Activated T-helper 1 cell treated with anti-CD3 and anti-CD28 coated beads, Interleukin-2, amount 50 U/mL, for 16 hours (primary cell): Measurements from ENCODE around the gene TXNDC17.
"Not testable (repeated sequence)": the region's sequence is repeated elsewhere in the genome, so short reads cannot be mapped to it uniquely, and the experiment has no call there.

Experiments
- DNase-seq, 2 donors: peaks; one replicate each; pipeline ENCODE4 v3.0.0-alpha.2; 2020; ENCODE audit warnings: low read depth in 1 of 2, low spot score in 1 of 2

Gene TXNDC17

DNA sequence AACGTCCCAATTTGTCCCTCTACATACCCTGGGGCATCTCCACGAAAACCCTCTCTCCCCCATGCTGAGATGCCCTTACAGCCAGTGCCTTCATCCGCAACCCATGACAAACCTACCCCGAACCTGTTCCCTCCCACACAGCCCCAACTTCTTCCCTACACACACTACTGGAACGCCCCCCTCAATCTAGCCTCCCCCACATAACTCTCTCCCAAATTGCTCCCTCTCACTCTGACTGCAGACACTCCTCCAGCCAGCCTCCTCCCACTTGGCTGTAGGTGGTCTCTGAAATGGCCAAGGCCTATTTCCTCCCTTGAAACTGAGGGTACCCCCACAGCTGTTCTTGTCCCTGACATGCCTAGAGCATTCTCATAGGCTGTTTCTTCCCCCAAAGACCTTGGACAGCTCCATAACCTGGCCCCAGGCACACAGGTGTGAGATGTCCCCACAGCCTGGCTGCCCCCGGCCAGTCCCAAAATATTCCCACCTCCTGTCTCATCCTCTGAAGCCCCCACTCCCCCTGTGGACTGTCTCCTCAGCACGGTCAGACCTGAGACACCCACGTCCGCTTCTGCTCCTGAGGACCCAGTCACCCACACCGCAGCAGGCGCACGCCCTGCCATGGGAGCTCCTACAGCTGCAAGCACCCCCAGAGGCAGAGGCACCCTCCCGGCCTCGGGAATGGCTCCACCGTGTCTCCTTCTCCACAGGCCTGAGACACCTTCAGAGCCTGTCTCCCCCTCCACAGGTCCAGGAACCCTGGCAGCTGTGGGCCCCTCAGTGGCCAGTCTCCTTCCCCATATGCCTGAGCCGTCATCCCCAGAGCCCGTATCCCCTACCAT, 4.0 kb upstream of the TXNDC17 start:
- DNase-seq, result no peak

DNA sequence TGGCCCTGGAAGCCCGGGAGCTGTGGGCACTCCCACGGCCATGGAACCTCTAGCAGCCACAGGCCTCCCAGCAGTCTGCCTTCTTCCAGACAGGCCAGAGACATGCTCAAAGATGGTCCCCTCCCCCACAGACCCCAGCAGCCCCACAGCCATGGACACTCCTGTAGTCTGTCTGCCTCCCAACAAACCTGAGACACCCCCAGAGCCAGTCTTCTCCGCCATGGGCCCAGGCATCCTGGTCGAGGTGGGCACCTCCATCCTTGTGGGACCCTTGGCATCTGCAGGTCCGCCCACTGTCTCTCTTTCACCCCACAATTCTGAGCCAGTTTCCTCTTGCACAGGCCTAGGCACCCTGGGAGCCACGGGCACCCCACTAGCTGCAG, 3.4 kb upstream of the TXNDC17 start:
- no peak for DNase-seq

GRCh38 chr17:6638046-6638908, 2.6 kb upstream of the TXNDC17 start:
- no peak for DNase-seq

- DNase-seq, result no peak
Measured at GRCh38 chr17:6639014-6639585, 1.8 kb upstream of the TXNDC17 start.

- peak in 1 of 2 donors; percentile 17 for DNase-seq
Measured at GRCh38 chr17:6639586-6640535, 999 bp upstream of the TXNDC17 start.

DNA sequence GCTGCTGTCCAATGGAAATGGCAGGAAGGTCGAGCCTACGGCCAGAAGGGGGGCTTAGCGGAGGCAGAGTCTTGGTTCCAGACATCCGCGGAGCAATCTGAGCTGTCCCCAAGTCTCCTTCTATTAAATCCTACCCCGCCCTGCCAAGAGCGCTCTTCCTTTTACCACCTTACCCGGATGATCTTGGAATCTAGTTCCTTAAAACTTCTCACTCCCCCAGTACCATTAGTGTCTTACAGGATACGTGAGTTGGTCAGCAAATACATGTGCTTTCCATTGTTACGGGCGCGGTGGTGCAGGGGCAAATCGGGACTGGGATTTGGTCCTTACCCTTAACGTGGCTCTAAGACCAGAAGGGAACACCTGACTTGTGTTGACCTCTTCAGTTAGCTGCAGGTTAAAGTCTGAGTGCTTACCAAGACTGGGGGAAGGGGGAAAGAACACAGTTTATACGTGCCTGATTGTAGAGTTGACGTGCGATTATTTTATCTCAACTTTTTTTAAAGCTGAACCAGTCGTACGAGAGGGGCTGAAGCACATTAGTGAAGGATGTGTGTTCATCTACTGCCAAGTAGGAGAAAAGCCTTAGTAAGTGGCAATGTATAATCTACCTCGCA, 495 bp downstream of the TXNDC17 start:
- DNase-seq, result no peak

DNA sequence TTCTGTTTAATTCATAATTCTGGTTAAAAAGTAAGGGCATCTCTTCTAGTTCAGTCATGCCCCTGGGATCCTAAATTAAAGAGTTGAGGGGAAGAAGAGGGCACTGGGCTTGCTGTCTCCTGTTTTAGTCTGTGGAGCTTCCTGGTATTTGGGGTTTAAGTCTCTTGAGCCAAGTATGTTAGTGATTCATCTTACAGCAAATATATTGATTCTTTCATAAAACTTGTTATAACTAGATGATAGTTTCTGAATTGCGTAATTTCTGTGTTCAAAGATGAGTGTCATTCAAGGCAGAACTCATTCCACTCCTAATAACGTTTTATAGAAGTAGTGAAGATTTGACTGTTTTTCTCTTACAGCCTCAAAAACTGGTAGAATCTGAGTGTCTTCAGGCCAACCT, 1.7 kb downstream of the TXNDC17 start:
- no peak for DNase-seq

GRCh38 chr17:6643451-6644125, 2.7 kb downstream of the TXNDC17 start:
- DNase-seq, result no peak

DNA sequence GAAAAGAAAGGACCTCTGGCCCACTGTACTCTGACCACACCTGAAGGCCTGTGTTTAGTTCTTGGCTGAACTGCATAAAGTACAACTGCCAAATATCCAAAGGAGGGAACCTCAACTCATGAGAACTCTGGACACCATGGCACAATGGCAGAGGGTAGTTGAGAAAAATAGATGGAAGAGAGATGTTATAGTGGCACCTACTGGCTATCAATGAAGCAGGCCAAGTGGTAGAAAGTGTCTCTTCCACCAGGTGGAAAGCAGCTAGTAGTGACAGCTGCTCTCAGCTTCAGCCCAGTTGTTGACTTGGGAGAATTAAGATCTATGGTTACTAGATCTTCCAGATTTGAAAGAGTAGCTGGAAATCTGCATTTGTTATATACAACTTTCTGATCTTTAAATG, 7.3 kb downstream of the TXNDC17 start:
- no peak for DNase-seq

DNA sequence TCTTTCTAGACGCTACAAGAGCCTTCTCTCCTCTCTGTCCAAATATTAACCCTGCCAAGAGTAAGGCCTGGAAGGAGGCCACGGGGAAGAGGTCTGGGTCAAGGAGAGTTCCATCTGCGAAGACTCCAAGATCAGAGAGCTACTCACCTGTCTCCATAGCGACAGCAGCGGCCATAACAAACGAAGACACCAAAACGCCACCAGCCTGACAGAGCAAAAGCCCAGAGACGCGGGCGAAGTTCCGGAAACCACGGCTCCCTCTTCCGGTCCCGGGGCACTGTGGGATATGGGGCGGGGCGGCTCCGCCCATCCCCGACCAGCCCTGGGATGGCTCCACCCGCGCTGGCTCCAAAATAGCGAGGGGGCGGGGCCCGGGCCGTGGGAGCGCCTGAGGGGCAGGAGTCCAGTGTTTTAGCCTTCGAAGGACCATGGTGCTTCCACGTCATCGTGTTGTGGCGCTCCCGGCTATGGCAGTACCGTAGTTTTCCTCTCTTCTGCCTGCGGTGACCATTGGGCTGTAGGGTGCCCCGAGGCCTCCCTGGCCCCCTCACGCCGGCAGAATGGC, 10.6 kb downstream of the TXNDC17 start, which contains the start of the genes C17orf100 and MED31:
C17orf100 (plus strand) TSS at position 409 of the 565 bp plus-strand sequence; CDS start at position 561, 152 bp downstream.
MED31 (minus strand) TSS at position 252 of the 565 bp plus-strand sequence; CDS start at position 175, 77 bp downstream.
- peak; percentile 88 to 93 for DNase-seq

- DNase-seq, result no peak
Measured at GRCh38 chr17:6651919-6652452, 11.1 kb downstream of the TXNDC17 start.

- no peak for DNase-seq
Measured at GRCh38 chr17:6654841-6655731, 14.2 kb downstream of the TXNDC17 start.

DNA sequence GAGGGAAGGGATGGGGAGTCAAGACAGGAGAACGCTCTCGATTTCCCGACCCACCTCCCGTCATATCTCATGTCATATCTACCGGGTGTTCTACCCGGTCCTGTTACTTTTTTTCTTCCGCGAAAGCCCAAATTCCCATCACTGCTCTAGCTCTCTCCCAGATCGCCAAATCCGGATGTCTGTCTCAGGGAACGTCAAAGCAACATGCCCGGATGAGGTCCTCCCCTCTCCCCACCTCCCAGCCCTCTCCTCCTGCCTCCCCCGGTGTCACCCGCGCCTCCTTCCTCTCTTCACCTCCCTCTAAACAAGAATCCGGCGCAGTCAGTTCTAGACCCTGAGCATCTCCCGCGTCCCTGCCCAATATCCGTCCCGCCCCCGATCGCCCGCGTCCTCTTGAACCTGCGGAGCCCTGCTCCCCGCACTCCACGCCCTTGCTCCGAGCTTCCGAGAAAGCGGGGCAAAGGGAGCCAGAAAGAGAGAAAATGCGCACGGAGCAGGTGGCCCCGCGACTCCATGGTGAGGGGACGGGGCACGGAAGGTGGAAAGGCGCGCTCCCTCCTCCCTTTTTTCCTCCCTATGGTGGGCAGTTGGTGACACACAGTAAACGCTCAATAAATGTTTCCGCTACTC, 15.0 kb downstream of the TXNDC17 start:
- DNase-seq, result not testable (repeated sequence)

DNA sequence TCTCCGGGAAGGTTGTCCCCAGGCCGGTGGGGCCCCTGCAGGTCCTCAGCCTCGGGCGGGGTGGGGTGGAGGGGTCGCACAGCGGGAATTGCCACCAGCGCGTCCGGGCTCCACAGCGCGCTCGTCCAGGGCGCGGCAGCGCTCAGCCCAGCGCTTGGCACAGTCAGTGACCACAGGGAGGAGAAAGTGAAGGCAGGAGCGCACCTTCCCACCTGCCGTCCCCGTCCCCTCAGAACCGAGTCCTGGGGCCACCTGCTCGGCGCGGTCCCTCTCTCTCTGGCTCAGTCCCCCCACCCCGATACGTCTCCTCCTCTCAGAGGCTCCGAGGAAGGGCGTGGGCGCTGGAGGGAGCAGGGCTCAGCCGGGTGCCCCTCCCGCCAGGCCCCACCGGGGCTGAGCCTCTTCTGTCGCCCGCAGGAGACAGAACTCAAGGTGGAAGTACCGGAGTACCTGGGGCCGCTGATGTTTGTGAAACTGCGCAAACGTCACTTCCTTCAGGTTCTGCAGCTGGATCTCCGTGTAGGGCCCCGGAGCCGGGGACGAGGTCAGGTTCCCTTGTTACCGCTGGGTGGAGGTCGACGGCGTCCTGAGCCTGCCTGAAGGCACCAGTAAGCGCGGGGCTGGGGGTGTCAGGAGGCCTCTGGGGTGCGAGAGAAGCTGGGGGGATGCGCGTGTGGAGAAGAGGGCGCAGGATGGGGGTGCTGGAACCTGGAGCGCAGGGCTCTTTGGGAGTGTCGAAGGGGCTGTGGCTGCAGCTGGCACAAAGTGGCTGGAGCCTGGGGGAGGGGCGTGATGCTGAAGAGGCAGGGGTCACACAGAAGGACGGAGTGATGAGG, 16.2 kb downstream of the TXNDC17 start:
- peak in 1 of 2 donors; percentile 56 for DNase-seq

- DNase-seq, result no peak
Measured at GRCh38 chr17:6657633-6658287, 16.9 kb downstream of the TXNDC17 start.

GRCh38 chr17:6658411-6658810, 17.6 kb downstream of the TXNDC17 start:
- not testable (repeated sequence) for DNase-seq
